Measurements from ENCODE around the gene C9orf153. TPM values are rescaled to one million over a fixed set of nuclear protein-coding genes. Genes with fewer than 3 reads are reported as not detected.

C9orf153 gene
- total RNA-seq, 1 experiment from 2014 or later, result not detected

DNA sequence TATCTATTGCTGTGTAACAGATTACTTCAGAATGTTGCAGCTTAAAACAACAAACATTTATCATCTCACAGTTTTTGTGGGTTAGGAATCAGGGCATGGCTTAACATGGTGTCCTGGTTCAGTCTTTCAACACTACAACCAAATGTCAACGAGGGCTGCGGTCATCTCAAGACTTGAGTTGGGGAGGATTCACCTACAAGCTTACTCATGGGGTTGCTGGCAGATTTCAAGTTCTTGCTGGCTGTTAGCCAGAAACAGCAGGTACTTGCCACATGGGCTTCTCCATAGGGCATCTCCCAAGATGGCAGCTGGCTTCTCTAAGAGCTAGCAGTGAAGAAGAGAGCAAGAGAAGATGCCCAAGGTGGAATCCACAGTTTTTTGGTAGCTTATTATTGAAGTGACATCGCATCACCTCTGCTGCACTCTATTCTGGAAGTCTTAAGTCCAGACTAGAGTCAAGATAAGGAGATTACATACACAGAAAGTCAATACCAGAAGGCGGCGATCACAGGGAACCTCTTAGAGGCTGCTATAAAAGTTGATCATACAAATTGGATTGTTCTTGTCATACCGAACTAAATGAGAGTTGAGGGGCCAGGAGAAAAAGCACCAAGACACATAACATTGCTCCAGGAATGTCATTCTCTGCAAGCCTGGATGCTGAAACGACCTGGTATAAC, 42.2 kb downstream of the C9orf153 start:
- ChIA-PET POLR2A (interaction anchor here (0.6 kb wide), 1 partner anchor 15 kb away, joined by 4 read pairs; no protein-coding TSS in a partner anchor), CTCF (no interaction called here), RAD21 (ENCODE audit: low non-redundant PET in 1 of 2, low total read pairs in 2 of 2, uncharacterized antibody in 2 of 2, unreplicated experiment in 2 of 2) (no interaction called here)
- intact Hi-C loops (cut with micrococcal nuclease), result no loop called here
- DNase-seq (ENCODE audit: low read depth, low spot score) (no peak), ATAC-seq (no peak)
- Histone ChIP-seq H3K36me3 (ENCODE audit: control insufficient read depth in 1 of 2, insufficient read depth in 2 of 2, low read length in 2 of 2) (no peaks in the 10 kb centered on the region), H3K79me2 (ENCODE audit: insufficient read depth, low read length) (no peaks in the 10 kb centered on the region), H3K9me2 (ENCODE audit: insufficient read depth) (no peaks in the 10 kb centered on the region), H3K27me3 (ENCODE audit: insufficient read depth, low read length) (no peaks in the 10 kb centered on the region), H3K9ac (ENCODE audit: low read length) (no peak overlapping the region), H3K9me3 (ENCODE audit: control insufficient read depth in 1 of 2, insufficient read depth in 1 of 2, low read depth in 1 of 2, low read length in 2 of 2) (no peaks in the 10 kb centered on the region), H3K4me2 (ENCODE audit: low read length) (no peak overlapping the region), H4K20me1 (ENCODE audit: insufficient read depth) (no peaks in the 10 kb centered on the region), H2AFZ (ENCODE audit: low read depth, low read length, poor library complexity, severe bottlenecking) (no peak overlapping the region), H3K4me3 (replicated peaks in 1 of 2; ENCODE audit: low read depth in 1 of 2, low read length in 2 of 2) (no peak overlapping the region), H3K27ac (ENCODE audit: low read depth, low read length) (no peak overlapping the region), H3K4me1 (ENCODE audit: control insufficient read depth in 1 of 2, insufficient read depth in 2 of 2, low read length in 2 of 2) (no peaks in the 10 kb centered on the region)
- TF ChIP-seq EZH2phosphoT487 (IDR thresholded peaks at IDR 0.05; ENCODE audit: borderline replicate concordance) (no peak), ZFX (IDR thresholded peaks at IDR 0.05) (no peak), CBX3 (IDR thresholded peaks at IDR 0.05; ENCODE audit: low read depth) (no peak), JUND (IDR thresholded peaks at IDR 0.05) (no peak), TCF7L2 (IDR thresholded peaks at IDR 0.05; ENCODE audit: borderline replicate concordance, extremely low read depth, insufficient read depth, insufficient read length) (no peak)
- TF ChIP-seq, protein P1, sequence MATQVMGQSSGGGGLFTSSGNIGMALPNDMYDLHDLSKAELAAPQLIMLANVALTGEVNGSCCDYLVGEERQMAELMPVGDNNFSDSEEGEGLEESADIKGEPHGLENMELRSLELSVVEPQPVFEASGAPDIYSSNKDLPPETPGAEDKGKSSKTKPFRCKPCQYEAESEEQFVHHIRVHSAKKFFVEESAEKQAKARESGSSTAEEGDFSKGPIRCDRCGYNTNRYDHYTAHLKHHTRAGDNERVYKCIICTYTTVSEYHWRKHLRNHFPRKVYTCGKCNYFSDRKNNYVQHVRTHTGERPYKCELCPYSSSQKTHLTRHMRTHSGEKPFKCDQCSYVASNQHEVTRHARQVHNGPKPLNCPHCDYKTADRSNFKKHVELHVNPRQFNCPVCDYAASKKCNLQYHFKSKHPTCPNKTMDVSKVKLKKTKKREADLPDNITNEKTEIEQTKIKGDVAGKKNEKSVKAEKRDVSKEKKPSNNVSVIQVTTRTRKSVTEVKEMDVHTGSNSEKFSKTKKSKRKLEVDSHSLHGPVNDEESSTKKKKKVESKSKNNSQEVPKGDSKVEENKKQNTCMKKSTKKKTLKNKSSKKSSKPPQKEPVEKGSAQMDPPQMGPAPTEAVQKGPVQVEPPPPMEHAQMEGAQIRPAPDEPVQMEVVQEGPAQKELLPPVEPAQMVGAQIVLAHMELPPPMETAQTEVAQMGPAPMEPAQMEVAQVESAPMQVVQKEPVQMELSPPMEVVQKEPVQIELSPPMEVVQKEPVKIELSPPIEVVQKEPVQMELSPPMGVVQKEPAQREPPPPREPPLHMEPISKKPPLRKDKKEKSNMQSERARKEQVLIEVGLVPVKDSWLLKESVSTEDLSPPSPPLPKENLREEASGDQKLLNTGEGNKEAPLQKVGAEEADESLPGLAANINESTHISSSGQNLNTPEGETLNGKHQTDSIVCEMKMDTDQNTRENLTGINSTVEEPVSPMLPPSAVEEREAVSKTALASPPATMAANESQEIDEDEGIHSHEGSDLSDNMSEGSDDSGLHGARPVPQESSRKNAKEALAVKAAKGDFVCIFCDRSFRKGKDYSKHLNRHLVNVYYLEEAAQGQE (IDR thresholded peaks at IDR 0.05; ENCODE audit: low read depth), result no peak
- BruUV-seq (replicated peaks), result no TSS peak

Measured in HCT116 (cell line).